Right hindlimb (tissue), 1 donor: ENCODE measurements around the gene GXYLT1.
"Not testable (repeated sequence)": the region's sequence is repeated elsewhere in the genome, so short reads cannot be mapped to it uniquely, and the experiment has no call there.

Experiments used
- DNase-seq: peaks from one replicate; pipeline ENCODE4 v3.0.0-alpha.2; 2018

GXYLT1 gene

DNA sequence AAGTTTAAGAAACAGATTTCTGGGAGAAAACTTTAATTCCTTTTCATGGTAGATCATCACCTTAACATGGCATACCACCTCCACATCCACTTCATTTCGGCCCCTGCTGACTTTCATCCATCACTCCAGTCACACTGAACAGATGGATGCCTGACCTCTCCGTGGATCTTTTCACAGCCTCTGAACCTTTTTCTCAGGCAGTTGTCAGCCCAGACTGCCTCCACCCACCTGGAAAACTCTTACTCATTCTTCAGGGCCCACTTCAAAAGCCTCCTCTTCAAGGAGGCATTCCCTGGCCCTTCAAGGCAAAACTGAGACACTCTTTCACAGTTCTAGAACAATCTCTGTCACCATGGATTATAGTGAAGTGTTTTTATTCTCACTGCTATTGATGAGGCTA is 52.9 kb downstream of the GXYLT1 start:
- DNase-seq = no peak

DNA sequence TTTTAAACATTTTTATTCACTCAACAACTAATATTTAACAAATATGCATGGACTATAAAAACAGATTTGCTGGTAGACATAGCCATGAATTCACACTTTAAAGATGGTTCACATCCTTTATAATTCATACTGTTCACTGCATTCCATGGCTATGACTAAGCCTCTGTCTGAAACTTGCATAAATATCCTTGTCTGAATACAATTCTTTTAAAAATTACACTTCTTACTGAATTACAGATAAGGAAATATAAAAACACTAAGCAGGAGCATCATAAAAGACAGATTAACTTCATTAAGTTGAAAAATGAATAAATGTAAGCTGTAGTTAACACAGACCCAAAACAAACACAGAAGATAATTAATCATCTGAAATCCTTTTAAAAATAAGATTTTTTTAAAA is 53.8 kb downstream of the GXYLT1 start:
- DNase-seq = no peak

DNA sequence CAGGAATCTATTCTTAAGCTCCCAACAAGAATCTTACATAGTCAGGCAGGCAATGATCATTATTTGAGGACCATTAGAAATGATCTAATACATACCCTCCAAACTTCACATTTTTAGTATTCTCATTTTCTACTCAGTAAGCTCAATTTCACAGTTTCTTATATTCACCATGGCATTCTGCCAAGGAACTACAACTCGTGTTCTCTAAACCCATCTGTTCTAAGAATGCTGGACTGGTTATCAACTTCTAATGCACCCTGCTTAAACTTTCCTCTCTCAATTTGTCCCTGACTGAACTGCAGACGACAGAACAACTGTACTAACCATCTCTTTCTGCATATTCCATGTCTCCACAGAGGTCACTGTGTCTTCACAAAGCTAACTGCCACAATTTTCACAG is 58.6 kb downstream of the GXYLT1 start:
- no peak for DNase-seq

DNA sequence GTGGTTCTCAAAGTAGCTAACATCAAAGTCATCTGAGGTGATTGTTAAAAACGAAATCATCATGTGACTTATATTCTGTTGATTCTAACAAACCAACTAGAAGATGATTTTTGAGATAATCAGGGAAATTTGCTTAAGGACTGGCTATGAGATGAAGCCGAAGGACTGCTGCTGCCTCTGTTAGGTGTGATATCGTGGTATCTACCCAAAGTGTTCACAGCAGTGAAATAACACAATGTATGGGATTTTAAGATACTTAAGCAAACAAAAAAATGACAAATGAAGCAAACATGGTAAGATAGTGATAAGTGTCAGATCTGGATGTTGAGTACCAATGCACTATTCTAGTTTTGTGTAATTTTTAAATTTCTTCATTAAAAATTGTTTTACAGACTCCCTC is 59.1 kb downstream of the GXYLT1 start:
- DNase-seq = no peak

DNA sequence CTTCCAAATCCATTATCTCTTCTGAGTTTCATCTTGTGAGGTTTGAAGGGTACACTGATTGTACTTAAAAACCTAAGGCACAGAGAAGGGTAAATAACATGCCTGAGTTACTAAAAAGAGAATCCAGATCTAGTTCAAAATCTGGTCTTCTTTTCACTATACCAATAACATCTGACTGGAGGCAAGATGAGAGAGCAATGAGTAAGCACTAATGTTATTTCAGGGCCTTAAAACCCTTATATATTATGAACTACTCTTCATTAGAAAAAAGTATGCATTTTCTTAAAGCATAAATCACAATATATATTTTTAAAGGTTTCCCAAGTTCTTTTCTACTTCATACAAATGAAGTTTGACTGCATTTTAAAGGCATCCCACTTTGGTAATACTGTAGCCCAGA is 60.2 kb downstream of the GXYLT1 start:
- no peak for DNase-seq

DNA sequence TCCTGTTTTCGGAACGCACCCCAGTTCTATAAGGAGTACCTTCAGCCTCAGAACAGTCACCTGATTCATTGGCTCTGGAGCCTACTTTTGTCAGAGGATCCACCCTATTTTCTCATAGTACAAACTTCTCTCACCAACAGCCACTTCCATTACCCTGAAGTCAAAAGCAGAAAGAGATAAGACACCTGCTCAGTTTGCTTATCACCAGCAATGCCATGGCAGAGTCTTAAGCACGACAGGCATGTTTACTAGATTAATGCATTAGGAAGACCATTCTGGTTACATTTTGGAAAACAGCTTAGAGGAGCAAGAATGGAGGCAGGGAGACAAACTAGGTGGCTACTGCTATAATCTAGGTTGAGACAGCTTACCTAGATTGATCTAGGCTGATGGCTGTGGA is 67.7 kb downstream of the GXYLT1 start:
- no peak for DNase-seq

DNA sequence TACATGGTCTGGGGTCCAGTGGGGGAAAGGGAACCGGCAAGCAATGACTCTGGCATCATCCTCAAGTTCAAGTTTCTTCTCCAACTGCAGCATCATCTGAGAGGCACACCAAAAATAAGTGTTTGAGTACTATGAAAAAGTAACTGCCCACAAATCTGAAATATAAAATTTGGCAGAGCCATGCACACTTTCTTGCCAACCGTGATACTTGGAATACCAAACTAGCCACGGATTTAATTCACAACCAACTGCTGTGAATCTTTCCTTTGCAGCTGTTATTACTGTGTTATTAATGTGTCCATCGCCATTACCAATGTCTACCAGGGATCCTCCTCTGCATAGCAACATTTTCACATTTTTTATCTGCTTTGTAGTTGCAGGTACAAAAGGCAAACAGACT is 74.6 kb downstream of the GXYLT1 start:
- peak; percentile 46 for DNase-seq

DNA sequence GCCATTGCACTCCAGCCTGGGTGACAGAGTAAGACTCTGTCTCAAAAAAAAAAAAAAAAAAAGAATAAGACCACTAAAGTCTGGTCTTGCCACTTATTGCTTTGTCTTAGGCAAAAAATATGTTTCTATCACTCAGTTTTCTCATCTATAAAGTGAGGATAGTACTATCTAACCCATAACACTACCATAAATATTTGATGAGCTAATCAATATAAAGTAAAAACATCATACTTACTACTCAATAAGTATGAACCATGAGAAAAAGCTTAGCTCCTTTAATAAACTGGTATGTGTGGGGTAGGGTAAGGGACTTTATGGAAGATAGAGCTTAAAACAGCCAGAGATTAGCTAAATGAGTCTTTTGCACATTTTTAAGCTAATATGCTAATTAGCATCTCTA is 85.5 kb downstream of the GXYLT1 start:
- DNase-seq = no peak

DNA sequence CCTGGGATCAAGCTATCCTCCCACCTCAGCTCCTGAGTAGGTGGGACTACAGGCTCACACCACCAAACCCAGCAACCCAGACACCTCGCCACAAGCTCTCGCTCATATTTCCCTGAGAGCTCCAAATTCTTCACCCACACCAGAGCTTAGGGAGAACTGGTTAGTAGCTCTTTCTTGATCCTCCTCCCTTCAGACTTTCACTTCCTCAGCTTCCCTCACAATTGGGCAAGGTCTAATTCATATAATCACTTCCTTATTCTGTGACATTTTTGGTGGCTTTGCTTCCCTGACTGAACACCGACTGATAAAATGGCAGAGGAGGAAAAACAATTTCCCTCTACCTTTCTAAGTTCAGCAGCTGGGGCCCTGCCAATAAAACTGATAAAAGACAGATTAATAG is 88.5 kb downstream of the GXYLT1 start:
- no peak for DNase-seq

DNA sequence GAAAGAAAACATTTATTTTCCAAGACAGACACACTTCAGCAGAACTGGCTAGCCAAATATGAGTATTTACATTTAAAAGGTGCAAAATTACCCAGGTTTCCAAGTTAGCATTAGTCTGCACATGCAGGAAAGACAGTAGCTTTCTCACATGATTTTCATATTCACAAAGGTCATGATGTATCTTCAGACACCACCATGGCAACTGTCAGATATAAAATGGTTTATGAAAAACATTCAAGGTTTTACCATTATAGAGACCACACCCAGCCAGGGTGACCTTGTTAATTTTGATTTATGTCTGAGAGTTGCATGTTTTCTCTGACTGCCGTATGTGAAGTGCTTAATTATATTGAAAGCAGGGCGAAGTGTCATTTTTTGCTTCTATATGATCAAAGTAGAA is 91.2 kb downstream of the GXYLT1 start:
- DNase-seq = no peak

DNA sequence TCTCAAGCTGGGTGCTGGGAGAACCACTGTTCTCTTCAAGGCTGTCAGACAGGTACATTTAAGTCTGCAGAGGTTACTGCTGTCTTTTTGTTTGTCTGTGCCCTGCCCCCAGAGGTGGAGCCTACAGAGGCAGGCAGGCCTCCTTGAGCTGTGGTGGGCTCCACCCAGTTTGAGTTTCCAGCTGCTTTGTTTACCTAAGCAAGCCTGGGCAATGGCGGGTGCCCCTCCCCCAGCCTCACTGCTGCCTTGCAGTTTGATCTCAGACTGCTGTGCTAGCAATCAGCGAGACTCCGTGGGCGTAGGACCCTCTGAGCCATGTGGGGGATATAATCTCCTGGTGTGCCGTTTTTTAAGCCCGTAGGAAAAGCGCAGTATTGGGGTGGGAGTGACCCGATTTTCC is 95.7 kb downstream of the GXYLT1 start:
- DNase-seq = not testable (repeated sequence)

DNA sequence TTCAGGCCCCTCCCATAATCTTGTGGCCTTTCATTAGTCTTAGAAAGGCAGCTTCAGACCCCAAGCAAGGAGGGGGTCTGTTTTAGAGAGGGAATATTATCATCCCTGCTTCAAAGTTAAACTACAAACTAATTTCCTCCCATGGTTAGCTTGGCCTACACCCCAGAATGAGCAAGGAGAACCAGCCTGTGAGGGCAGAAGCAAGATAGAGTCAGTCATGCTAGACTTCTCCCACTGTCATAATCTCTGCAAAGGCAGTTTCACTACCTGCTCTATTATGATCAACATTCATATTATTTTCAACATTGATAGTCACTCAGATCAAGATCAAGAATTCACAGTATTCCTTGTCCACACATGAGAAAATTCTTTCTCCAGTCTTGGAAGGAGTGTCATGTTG is 105.1 kb downstream of the GXYLT1 start:
- DNase-seq = no peak

DNA sequence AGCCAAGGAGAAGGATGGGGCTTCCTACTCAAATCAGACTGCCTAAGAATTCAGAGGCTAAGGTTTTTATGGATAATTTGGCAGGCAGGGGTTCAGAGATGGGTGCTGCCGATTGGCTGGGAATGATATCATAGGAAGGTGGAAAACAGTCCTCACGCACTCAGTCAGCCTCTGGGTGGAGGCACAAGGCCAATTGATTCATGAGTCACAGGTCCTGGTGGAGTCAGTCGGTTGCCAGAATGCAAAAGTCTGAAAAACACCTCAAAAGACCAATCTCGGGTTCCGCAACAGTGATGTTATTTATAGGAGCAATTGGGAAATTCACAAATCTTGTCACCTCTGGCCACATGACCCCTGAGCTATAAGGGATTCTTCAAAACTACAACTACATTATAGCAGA is 105.5 kb downstream of the GXYLT1 start:
- no peak for DNase-seq

DNA sequence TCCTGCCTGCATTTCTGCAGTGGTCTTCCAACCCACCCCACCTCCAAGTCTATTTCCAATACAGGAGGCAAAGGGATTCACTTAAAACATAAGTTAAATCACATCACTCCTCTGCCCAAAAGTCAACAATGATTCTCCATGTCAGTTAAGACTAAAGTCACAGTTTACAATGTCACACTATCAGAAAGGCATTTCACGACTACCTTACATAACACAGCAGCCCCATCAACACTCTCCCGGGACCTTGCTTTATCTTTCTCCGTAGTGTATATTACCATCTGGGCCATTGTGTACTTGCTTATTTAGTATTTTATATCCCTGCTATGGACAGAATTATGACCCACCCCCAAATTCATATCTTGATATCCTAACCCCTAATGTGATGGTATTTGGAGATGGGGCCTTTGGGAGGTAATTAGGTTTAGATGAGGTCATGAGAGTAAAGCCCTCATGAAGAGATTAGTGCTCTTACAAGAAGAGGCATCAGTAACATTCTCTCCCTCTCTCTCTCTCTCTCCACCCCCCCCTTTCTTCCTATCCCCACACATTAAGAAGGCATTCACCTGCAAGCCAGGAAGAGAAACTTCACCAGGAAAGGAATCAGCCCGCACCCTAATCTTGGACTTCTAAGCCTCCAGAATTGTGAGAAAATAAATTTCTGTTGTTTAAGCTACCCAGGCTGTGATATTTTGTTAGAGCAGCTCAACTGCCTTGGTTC is 112.7 kb downstream of the GXYLT1 start:
- no peak for DNase-seq
